GM08714 (cell line): ENCODE measurements around the gene ARHGAP26.
"Not testable (repeated sequence)": the region's sequence is repeated elsewhere in the genome, so short reads cannot be mapped to it uniquely, and the experiment has no call there.

Source experiments
- H3K4me3 ChIP-seq: fragments of 200-500 bp; sonication (Bioruptor generic); 2 replicates; pipeline ENCODE4 v1.5.1; 2014; ENCODE audit warnings: mild to moderate bottlenecking, low read length, inconsistent platforms
- ZNF274 ChIP-seq: IDR thresholded peaks from 2 replicates; pipeline ENCODE4 v1.6.1; 2012; ENCODE audit warnings: mild to moderate bottlenecking, low read depth, low read length

Gene ARHGAP26

DNA sequence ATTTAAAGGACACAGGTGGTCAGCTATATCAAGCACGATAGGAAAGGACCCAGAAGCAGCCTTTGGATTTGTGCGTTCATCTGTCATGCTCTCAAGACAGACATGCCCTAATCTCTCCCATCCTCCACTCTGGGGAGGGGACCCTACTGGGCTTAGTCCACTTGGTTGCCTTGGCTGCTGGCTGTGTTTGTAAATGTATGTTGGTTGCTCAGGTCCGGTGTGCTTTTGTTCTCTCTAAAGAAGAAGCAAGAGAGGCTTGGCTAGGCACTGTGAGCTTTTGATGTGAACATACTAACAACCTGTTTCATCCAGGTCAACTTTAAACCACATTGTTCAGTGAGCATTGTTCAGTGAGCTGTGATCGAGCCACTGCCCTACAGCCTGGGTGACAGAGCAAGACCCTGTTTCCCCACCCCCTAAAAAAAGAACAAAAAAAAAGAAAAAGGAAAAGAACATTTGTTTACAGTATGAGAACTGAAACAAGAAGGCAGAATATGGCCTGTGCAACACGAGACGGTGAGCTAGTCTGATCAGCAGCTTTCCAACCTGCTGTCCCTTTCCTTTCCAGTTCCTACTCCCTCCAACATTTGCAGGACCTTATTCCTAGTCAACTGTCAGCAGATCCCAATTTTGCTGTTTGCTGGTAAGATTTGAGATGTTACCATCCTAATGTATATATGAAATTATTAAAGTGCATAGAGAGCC, 228.3 kb downstream of the ARHGAP26 start:
- H3K4me3 ChIP-seq, result peak overlapping the region; percentile 29; the same call in 1 of the 2 replicates

DNA sequence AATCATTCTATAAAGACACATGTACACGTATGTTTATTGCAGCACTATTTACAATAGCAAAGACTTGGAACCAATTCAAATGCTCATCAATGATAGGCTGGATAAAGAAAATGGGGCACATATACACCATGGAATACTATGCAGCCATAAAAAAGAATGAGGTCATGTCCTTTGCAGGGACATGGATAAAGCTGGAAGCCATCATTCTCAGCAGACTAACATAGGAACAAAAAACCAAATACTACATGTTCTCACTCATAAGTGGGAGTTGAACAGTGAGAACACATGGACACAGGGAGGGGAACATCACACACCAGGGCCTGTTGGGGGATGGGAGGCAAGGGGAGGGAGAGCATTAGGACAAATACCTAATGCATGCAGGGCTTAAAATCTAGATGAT, 230.4 kb downstream of the ARHGAP26 start:
- H3K4me3 ChIP-seq, result not testable (repeated sequence)

More for the DNA sequence above, 228.3 kb downstream of the ARHGAP26 start:
- no peak for TF ChIP-seq ZNF274

DNA sequence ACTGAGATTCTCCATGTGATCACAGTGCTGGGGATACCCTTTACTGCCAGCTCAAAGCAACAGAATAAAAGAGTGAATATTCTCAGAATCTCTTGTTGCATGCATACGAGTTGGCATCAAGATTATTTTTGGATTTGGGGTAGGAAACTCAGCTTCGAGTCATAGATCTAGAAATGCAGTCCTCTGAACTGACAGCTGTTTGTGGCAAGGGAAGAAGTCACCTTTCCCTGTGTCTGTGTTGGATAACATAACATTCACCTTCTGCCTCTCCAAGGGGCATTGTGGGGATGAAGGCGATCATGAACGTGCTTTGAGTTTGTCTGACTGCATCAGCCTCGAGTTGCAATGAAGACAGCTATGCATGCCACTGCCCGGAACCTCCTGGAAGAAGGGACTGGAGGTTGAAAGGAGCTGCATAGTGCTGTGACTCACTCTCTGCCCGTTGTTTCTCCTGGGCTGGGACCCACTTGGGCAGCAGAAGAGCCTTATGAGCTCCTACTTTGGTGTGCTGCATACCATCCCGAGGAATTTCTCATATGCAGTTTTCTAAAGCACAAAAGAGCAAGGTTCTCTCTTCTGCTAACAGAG, 231.7 kb downstream of the ARHGAP26 start:
- no peak for TF ChIP-seq ZNF274
- H3K4me3 ChIP-seq, result peak overlapping the region; percentile 22; the same call in 1 of the 2 replicates

DNA sequence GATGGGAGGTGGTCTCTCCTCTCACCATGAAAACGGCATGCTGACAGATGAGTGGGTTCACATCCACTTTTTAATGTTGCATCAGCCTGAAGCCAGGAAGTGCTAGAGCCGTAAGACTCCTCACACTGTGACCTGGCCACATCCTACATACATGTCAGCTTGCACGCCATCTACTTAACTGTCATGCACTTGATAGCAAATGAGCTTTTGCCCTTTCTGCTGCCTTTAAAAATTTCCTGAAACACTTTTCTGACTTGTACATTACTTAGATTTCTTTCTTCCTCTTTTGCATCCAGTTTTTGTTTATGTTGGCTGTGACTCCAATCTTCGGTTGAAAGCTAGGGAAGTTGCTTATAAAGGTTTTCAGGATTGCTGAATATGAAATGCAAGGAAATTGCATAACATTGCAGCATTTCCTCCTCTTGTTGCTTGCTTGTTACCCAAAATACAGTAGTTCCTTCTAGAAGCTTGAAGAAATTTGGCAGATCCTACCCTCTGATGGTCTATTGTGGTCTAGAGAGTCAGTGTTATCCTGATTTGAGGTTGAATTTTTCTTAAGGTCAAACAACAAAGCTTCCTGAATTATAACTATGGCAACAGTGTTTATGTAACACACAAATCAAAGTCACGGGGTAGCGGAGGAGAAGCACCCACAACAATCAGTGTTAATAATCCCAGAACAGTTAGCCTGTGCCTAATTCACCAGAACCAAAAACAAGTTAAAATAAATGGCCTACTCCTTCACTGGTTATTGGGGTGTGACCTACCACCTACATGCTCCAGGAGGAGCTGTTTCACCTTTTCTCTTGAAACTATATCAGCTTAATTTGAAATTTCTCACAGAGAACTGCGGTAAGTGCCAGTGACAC, 232.5 kb downstream of the ARHGAP26 start:
- no peak overlapping the region for H3K4me3 ChIP-seq
- TF ChIP-seq ZNF274, result no peak

DNA sequence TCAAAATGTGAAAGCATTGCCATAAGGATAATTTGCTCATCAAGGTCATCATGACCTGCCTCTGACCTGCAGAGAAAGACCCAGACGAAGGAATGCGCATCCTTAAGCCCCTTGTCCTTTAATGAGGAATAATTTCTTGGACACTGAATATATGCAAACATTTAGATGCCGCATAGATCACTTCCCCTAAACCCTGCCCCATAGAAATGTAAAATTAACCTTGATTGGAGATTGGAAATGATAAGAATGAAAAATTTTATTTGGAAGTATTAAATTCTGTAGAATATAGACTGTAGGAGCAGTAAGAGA, 233.1 kb downstream of the ARHGAP26 start:
- no peak overlapping the region for H3K4me3 ChIP-seq
- TF ChIP-seq ZNF274, result no peak

DNA sequence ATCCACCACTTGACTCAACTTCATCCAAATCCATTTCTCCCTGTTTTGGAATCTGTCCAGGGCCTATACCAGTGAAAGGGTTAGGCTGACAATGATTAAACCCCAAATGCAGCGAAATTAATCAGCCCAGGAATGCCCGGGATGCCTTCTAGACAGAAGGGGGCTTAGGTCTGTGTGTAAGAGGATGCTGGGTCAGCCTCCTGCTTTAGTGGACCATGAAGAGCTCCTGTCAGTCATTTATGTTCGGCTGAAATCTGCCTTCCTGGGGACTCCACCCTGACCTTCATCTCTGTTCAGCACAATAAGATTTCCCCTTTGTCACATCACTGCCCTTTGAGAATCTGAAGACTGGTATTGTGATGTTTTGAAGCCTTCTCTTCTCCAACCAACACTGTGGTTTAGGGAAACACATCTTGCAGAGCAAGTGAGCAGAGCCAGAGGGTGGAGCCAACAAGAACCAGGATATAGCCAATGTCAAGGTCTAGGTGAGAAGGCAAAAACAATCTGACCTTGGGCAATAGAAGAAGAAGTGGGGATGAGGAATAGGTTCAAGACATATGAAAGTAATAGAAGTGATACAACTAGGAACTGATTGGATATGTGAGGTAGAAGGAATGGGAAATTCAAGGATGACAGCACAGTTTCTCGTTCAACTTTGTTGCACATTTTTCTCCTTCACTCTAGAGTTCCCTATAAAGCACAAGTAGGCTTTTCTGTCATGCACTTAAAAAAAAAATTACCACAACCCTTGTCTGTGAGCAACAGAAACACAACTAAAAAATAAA, 234.4 kb downstream of the ARHGAP26 start:
- TF ChIP-seq ZNF274, result no peak

DNA sequence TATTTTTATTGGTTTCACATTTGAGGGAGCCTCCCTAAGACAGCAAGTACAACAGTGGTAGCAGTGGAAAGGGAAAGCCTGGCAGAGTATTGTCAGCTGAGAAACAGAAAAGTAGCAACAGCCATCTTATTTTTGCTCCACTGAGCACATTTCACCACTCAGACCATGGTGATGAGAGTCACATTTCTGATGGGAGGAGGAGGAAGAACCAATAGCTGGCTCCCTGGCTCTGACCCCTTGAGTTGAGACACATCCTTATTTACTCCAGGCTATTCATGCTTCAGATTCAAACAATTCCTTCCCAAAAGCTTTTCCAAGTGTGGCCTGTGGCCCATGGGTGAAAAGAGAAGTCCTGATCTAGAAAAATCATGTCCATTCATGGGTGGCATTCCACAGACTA, 236.3 kb downstream of the ARHGAP26 start:
- H3K4me3 ChIP-seq, result no peak overlapping the region
- TF ChIP-seq ZNF274, result no peak

More for the DNA sequence above, 234.4 kb downstream of the ARHGAP26 start:
- H3K4me3 ChIP-seq, result no peak overlapping the region

DNA sequence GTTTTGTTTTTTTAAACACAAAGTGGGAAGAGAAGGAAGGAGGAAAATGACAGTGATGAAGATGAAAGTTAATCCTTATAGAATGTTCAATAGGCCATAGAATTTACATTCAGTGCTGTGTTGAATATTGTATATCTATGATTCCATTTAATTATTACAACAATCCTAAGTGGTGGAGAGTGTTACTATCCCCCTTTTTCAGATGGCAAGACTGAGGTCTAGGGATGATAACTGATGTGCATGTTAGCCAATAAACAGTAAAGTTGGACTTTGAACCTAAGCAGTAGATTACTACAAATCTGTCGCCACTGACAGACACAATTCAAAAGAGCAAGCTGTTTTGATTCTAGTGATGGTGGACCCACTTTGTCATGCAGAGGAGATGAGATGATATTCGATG, 237.9 kb downstream of the ARHGAP26 start:
- TF ChIP-seq ZNF274, result no peak
- H3K4me3 ChIP-seq, result no peak overlapping the region

DNA sequence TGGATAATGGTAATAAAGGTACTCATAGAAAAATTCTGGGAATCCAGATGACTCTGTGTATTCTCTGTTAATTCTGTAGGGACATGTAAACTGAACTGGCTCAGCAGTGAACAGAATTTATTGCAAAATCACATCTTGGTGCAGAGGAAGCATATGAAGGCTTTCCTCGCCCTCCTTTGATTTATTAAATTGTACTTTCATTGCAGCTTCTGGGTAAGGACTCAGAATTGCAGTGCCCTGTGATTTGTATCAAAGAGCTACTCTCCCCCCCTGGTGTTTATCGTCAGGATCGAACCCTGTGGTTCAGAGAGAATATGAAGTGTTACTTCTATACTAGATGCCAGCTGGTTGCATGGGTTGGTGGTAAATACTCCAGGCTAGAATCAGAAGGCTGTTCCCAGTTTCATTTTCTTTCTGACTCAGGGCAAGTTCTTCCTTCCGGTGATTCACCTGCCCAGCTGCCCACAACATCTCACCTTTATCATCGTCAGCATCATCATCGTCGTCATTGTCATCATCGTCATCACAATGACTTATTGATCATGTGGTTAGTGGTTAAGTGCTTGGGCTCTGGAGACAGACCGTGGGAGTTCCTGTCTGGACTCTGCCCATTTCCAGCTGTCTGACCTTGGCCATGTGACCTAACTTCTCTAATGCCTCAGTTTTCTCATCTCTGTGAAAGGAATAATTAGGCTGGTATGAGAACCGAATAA, 238.8 kb downstream of the ARHGAP26 start:
- H3K4me3 ChIP-seq, result no peak overlapping the region
- TF ChIP-seq ZNF274, result no peak

DNA sequence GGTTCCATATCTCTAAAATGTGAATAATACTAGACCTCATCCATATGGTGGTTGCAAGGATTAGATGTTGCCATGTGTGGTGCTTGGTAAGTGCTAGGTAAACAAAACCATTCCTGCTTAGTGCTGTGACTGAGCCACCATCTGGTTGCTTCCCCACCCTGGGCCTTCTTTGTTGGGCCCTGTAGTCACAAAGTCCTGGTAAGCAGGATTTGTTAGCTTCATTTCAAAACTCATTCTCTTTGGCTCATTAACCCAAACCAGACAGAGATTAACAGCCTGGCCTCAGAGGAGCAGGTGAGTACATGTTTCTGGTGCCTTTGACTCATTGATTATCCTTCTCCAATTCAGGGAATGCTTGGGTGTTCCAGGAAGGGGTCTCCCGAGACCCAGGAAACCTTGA, 240.2 kb downstream of the ARHGAP26 start:
- TF ChIP-seq ZNF274, result no peak
- no peak overlapping the region for H3K4me3 ChIP-seq

DNA sequence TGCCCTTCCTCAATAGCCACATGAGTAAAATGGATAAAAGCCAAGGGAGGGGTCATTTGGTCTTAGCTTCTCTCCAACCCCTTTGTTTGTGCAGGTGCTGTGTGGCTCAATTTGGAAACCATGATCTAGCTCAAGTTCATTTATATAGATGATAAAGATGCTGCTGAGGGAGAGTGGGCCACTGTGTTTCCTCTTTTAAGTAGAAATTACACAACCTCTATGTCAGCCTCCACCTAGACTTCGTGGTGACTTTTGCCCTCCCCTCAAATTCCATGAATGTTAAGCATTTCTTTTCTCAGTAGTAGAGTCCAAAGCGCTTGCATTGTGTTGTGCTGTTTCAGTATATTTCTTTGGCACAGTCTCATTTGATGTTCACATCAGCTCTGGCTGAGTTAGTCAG, 241.4 kb downstream of the ARHGAP26 start:
- H3K4me3 ChIP-seq, result no peak overlapping the region
- no peak for TF ChIP-seq ZNF274

DNA sequence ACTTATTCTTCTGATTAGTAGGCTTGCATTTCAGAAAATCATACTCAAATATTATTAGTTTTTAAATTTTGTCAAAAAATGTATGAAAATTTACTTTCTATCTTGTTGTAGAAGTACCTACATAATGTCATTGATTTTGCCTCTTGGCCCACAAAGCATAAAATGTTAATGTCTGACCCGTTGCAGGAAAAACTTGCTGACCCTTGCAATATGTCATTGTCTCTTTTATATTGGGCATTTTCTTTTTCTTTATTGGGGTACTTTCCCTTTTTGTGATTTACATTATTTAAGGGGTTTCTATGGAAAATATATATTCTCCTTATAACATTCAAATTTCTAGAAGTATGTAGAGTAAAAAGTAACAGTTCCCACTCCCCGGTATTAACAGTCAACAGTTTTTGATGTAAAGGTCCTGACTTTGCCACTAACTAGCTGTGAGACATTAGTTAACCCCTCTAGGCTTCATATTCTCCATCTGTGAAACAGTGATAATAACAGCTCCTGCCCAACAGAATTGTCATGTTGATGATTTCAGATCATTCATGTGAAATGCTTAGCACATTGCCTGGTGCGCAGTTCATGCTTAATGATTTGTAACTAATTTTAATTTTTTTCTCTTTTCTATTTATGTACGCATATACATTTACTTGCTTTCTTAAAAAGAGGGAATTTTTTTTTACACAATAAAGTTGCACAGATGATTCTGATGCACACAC, 243.2 kb downstream of the ARHGAP26 start:
- H3K4me3 ChIP-seq, result no peak overlapping the region
- no peak for TF ChIP-seq ZNF274

DNA sequence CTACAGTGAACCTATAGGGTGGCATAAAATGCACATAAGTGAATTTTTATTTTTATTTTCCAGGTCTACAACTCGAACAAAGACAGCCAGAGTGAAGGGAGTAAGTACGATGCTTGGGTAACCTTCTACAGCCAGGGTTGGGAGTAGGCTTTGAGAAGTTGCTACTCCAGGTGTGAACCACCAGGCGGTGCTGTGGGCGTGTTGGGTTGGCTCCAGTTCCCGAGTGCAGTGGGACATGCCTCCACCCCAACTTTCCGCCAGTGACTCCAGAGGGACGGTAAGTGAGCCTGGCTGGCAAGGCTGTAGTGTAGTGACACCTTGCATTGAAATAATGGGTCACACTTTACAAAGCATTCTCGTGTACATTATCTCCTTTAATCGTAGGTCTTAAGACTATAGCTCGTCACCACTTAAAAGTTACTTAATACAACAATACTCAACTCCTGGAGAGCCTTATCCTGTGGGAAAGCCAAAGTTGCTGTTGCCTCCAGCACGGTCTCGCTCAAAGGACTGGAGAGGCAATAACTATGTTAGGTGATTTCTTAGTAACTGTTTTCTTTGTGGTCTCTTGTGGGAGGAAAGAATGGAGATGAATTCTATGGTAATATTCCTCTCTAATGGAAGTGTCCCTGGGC, 244.0 kb downstream of the ARHGAP26 start:
- no peak for TF ChIP-seq ZNF274

More for the DNA sequence above, 244.0 kb downstream of the ARHGAP26 start:
- H3K4me3 ChIP-seq, result no peak overlapping the region
